GM10847 (cell line): ENCODE results near the gene LENG1.

Source experiments
- POLR2A ChIP-seq: IDR thresholded peaks from 2 replicates; pipeline ENCODE4 v1.6.1; 2011; ENCODE audit not compliant: insufficient read length; ENCODE audit errors: extremely low read depth

The LENG1 gene

DNA sequence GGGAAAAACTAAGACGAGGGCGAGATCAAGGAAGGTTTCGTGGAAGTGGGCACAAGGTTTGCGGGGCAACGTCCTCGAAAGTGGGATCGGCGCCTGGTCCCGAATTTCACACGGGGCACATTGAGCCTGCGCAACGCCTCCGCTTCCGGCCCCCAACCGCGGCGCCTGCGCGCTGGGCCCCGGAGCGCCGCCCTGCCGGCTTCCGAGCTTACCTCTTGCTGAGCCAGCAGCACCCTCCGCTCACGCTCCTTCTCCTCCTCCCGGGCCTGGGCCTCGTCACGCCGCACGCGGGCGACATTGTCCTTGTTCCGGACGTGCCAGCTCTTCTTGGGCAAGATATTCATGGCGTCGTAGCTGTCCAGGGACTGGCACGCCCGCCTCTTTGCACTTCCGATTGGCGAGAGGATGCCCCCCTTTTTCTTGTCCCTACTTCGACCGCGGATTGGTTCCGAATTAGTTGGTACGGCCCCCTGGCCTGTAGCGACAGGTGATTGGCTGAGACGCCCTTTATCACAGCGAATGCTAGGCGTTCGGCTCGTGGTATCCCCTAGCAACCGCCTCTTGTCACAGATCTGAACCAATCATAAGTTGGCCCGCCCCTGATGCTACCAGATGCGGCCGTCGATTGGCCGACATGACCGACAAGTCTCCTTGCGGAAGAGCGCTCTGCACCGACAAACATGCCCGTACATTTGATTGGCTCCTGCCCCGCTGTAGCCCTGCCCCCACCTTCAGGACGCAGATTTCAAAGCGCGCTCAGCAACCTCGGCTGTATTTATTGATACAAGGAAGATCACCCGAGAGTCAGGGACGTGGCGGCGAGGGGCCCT, at the start of gene LENG1:
Gene LENG1, minus strand, starts transcription at position 370 of the 830 bp plus-strand sequence. Its CDS starts 26 bp downstream, at position 344.
- TF ChIP-seq POLR2A = peak; percentile 82

DNA sequence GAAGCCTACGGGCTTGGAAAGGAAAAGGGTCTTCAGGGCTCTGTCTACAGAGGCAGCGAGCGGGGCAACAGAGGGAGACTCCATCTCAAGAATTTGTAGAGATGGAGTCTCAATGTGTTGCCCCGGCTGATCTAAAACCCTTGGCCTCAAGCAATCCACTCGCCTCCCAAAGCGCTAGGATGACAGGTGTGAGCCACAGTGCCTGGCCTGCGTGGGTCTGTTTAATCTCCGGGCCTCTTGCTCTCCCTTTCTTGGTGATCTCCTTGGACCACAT, 49.2 kb upstream of the LENG1 start:
- TF ChIP-seq POLR2A = no peak

DNA sequence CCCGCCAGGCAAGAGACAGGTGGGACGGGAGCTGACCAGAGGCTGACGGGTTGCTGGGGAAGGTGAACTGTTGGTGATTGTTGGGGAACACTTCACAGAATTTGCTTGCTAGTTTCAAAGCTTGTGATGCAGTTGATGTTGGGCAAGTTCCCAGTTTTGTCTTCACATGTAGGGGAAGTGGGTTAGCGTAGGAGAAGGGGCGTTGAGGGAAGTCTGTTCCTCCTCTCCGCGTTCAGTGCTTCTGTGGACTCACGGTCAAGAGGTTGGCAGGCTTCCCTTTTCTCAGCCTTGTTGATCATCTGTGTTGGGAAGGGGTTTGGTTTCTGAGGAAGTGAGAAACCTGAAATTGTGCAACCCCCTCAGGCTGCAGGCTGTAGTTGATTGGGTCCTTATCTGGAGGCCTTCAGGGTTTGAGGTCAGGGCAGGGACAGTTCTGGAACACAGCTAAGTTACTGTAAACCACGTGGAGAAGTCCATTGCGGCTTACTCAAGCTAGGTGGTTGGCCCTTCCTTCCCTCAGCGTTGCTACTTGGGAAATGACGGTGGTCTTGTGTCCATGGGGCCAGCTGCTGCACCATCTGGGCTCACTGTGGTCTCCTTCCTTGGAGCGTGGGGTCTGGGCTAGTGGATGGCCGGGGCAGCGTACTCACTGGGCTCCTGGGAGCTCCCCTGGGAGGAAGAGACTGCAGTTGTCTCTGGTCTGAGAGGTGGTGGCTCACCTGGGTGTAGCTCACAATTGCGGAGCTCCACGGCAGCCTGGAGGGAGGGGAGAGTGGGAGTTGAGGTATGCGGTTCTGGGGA, 48.7 kb upstream of the LENG1 start:
- TF ChIP-seq POLR2A = no peak

DNA sequence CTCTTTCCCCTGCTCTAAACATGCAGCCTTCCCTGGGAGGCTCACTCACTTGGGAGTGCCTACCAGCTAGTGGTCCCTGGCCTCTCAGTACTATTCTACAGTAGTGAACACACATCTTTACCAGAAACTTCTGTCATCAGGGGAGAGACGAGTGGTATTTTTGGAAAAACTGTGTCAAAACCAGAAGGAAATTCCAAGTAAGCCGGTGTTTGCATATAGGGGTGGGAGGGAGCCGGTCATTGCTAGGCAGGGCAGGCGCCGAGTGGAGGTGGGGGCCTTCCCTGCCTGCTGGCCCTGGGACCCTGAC, 48.1 kb upstream of the LENG1 start:
- no peak for TF ChIP-seq POLR2A

DNA sequence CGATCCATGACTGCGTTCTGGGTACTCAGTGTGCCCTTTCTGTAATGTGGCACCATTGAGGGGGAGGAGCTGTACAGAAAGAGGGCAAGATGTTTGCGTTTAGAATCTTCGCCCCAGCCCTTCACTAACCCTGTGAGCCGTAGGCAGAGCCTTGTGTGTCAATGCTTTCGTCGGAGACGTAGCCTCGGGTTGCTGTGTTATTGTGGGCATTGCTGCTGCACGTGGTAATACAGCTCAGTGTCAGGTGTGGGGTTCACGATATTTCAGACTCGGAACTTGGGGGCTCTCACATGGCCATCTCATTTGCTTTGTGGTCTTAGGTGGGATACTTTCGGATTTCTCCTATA, 47.3 kb upstream of the LENG1 start:
- no peak for TF ChIP-seq POLR2A

DNA sequence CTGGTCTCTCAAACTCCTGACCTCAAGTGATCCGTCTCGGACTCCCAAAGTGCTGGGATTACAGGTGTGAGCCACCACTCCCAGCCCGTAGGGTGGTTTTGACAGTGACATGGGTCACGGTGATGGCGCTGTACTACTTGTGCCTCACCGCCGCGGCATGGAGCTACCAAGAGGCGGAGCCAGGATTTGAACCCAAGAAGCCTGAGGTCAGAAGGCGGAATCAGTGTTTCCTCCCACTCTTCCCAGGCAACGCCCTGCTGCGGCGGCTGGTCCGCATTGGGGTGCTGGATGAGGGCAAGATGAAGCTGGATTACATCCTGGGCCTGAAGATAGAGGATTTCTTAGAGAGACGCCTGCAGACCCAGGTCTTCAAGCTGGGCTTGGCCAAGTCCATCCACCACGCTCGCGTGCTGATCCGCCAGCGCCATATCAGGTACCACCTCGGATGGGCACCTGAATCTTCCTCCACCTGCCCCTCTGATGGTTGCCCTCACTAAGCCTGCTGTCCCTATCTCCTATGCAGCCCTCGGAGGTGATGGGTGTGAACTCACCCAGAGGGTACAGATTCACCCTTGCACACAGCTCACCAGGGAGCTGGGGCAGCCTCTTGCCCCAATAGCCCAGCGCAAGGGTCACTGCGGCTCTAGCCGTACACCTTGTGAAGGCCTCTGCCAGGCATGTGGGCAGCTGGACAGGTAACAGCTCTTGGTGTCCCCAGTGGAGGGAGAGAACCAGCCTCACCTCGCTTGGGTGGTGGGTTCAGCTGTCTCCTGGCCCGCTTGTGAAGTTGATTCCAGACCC, 46.7 kb upstream of the LENG1 start:
- TF ChIP-seq POLR2A = no peak

DNA sequence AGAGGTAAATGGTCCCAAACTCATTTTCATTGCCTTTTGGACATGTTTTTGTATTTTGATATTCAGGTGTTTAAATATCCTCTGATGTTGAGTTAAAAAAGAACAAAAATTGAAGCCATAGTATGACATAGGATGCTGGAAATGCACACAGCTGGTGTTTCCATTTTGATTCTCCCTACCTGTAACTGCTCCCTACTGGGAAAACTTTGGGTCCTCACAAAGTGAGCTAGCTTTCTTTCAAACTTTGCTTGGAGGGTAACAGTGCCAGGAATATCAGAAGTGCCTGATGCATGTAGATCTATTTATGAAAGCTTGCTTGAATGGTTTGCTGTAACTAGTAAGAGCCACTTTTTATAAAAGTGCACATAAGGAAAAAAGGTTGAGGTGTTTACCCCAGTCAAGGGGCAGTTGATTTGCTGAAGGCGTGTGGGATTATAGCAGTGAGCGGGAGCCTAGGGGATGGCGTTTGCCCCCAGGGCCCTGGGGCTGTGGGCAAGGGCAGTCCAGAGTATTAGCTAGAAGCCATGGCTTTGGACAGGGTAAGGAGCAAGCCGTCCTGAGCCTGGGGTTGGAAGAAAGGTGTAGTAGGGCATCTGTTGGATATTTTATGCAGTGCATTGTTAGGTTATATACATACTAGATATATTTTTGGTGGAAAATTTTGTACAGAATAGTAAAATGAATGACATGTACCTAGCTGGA, 45.4 kb upstream of the LENG1 start:
- TF ChIP-seq POLR2A = no peak

DNA sequence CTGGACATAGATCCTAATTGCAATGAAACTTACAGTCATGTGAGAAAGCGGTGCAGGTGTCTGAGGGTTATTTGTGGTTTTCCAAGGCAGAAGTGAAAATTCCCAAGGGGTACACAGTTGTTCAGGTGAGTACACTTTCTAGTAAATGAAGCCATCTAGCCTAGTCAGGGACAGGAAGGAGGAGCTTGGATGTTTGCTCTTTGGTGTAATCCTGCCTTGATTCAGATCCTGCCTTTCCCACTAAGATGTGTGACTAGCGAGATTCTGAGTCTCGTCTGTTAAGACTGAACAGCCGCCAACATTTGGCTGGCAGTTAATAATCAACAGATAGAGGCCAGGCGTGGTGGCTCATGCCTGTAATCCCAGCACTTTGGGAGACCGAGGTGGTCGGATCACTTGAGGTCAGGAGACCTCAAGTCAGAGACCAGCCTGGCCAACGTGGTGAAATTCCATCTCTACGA, 43.7 kb upstream of the LENG1 start:
- TF ChIP-seq POLR2A = no peak

DNA sequence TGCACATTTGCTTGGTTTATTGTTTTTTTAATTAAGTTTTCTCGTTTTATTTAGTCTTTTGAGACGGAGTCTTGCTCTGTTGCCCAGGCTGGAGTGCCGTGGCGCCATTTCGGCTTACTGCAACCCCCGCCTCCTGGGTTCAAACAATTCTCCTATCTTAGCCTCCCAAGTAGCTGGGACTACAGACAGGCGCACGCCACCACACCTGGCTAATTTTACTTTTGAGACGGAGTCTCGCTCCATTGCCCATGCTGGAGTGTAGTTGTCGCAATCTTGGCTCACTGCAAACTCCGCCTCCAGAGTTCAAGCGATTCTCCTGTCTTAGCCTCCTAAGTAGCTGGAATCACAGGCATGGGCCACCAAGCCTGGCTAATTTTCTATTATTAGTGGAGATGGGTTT, 42.5 kb upstream of the LENG1 start:
- TF ChIP-seq POLR2A = no peak

DNA sequence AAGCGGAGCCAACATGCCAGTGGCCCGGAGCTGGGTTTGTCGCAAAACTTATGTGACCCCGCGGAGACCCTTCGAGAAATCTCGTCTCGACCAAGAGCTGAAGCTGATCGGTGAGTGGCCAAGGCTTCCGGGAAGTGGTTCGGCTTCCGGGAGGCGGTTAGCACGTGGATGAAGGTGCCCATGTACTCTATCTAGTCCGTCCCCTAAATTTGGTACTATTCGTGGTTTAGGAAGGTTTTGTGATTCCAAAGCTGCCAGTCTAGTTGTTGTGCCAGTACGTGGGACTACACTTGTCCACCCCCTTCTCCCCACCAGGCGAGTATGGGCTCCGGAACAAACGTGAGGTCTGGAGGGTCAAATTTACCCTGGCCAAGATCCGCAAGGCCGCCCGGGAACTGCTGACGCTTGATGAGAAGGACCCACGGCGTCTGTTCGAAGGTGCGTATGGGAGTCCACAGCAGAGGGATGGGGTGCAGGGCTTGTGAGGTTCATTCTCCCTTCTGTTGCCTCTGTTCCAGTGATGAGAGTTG, 41.7 kb upstream of the LENG1 start:
- TF ChIP-seq POLR2A = no peak

DNA sequence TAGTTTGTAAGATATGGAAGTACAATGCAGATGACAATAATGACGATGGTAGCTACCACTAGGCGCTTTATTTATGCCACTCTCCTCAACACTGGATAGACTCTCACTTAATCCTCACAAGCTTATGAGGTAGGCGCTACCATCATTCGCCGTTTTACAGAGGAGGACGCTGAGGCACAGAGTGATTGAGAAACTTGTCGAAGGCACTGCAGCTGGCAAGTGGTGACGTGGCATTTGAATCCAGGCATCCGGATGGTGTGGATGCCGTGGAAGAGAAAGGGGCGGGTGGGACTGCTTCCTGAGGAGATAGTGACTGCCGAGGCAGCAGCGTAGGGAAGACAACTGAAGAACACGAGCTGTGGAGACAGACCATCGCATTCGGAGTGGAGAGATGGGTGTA, 39.9 kb upstream of the LENG1 start:
- TF ChIP-seq POLR2A = no peak

DNA sequence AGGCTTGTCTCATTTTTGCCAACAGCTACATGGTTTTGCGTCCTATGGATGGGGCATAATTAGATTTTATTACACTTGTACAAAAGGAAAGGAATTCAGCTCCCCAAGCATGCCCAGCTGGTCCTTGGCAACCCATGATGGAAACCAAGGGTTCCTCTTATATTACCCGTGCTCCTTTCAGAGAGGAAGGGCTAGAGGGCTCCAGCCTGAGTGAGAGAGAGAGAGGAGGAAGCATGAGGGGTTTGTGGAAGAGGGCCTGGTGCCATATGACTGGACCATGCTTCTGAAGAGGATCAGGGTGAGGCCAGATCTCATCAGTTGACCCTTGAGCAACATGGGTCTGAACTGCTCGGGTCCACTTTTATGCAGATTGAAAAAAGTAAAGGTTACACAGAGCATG, 37.6 kb upstream of the LENG1 start:
- TF ChIP-seq POLR2A = no peak

DNA sequence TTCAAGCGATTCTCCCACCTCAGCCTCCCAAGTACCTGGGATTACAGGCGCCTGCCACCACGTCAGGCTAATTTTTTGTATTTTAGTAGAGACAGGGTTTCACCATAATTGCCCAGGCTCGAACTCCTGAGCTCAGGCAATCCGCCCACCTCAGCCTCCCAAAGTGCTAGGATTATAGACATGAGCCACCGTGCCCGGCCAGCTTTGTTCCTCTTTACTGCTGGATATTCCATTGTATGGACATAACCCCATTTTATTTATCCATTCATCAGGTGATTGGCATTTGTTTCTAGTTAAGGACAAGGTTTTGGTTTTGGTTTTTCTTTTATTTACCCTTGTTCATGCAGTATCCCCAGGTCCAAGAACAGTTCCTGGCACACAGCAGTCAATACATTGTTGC, 37.0 kb upstream of the LENG1 start:
- no peak for TF ChIP-seq POLR2A

DNA sequence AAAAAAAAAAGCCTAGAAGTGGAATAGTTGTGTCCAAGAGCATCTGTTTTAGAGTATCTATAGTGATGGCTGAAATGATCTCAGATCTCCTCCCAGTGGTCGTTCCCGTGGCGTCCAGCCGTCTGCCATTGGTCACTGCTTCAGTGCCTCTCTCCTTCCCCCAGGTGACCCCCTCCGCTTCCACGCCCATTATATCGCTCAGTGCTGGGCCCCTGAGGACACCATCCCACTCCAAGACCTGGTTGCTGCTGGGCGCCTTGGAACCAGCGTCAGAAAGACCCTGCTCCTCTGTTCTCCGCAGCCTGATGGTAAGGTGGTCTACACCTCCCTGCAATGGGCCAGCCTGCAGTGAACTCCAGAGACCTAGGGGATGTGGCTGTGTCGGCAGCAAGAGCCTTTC, 33.5 kb upstream of the LENG1 start:
- TF ChIP-seq POLR2A = no peak

DNA sequence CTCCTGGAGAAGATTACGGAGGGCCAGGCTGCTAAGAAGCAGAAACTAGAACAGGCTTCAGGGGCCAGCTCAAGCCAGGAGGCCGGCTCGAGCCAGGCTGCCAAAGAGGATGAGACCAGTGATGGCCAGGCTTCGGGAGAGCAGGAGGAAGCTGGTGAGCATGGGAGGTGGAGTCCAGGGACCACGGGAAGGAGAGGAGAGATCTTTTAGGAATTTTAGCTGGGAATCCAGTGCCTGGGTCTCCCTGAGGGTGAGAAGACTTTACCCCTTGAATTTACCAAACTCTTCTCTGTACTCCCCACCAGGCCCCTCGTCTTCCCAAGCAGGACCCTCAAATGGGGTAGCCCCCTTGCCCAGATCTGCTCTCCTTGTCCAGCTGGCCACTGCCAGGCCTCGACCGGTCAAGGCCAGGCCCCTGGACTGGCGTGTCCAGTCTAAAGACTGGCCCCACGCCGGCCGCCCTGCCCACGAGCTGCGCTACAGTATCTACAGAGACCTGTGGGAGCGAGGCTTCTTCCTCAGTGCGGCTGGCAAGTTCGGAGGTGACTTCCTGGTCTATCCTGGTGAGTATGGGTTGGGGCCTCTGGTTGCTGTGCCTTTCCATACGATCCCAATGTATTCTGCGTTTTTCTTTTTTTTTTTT, 32.4 kb upstream of the LENG1 start:
- TF ChIP-seq POLR2A = no peak
